ENCODE data around the gene TMEM38A.

DNA sequence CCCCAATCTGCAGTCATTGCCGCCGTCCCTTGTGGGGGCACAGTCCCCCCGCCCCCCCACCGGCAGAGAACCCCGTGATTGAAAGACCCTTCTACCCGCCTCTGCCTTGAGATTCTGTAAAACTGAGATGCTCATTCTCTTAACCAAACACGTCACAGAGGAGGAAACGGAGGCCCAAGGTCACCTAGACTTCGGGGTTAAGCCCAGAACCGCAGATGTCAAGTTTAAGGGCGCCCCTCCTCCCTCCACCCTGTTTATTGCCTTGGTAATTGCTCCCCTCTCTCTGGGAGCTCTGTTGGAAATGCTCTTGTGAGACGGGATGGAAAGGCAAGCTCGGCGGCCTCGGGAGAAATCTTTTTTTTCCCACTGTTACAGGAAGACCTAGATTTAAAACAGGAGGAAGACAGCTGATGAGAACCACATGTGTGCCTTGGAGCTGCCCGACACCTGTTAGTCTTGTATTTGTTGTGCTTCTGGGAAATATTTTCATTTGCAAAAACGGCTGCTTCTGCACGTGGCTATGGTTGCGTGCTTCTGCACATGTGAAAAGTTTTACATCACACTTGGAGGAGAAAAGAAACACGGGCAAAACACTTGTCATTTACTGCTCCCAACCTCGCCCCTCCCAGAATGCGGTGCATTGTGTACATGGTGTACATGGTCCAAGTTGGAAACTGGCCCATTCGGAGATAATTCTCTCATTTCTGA lies 31.8 kb upstream of the TMEM38A start:
- TF ChIP-seq CTCF (IDR thresholded peaks at IDR 0.05) (no peak), ZFX (IDR thresholded peaks at IDR 0.05; ENCODE audit: borderline replicate concordance) (no peak)
